HG03575 (cell line): ENCODE measurements around the gene ARHGAP1.

Source experiments
- ATAC-seq: cut with Tn5 transposase; IDR thresholded peaks from one replicate; pipeline ENCODE4 v1.9.1; 2021; ENCODE audit not compliant: unreplicated experiment, insufficient number of reproducible peaks, low FRiP score; ENCODE audit errors: extremely low read depth

ARHGAP1 gene

DNA sequence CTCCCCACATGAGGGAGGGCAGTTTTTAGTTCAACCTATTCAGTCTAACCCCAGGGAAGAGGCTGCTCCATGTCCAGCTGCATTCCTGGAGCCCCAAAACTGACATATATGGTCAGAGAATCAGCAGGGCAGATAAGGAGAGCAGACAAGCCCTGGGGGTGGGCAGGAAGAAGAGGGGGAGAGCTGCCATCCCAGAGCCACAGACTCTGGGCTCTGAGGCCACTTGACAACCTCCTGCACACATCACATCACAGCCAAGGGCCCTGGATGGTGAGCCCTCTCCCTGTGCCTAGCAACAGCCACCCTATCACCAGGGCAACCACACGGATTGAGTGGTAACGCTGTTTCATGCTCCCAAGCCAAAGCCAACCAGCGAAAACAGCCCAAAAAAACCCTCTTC, 3.1 kb downstream of the ARHGAP1 start:
- ATAC-seq = no peak

DNA sequence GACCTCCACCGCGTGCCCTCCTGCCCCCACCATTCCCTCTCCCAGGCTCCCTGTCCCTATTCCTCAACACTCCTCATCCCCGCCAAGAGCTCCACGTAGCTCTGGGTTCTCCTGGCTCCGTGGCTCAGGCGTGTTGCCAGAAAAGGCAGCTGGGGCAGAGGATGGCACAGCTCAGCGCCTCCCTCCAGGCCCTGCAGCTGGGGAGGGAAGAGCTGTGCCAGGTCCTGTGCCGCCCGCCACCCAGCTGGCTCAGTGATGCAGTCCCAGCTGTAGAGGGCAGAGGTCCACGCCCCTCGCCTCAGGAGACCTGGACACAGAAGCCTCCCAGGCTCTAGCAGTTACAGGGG, 4.2 kb downstream of the ARHGAP1 start:
- no peak for ATAC-seq

DNA sequence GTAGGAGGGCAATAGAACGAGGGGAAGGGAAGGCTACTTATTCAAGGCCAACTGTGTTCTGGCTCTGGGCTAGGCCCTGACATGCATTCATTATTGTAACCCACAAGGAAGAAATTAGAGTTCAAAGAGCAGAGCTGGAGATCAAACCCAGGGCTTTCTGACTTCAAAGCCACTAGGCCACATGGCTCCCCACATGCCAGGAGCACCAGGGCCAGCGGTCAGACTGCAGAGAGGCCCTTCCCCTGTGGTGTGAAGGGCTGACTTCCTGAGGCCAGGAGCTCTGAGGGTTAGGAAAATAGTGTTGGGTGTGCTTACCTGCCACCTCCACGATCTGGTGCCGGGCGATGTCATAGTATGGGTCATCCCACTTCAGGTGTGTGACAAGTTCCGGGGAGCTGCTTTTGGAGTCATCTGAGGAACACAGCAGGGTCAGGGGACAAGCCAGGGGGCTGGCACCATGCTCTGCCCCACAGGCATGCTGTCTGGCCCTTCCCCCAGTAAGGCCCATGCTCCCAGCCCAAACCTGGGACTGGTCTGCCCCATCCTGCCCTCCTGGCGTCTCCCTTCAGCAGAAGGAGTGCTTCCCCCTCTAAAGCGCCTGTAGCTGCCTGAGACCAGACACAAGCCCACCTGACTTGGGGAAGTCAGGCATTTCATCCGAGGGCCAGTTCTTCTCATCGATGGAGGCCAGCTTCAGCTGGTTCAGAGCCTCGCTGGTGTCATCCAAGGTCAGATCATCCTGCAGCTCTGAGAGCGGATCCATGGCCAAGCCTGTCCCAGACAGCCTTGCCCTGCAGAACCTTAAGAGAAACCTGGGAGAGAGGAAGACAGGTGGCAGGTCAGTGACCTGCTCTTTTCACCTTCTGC, 4.8 kb downstream of the ARHGAP1 start:
- ATAC-seq = no peak

DNA sequence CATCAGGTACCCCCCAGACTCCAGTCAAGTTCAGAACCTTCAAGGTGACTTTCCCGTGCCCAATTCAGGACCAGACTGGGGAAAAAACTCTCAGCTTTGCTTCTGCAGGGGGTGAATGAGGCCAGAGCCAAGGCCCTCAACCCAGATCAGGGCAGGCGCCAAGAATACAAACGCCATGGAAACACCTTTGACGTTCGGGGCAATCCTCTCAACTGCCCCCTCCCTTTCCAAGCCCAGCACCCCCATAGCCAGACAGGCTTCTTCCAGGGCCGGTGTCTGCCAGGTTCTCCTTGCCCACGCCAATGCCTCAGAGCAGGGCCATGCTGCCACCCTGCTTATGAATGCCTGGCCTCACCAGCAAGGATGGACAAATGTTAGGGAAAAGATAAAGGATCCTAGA, 5.8 kb downstream of the ARHGAP1 start:
- no peak for ATAC-seq

DNA sequence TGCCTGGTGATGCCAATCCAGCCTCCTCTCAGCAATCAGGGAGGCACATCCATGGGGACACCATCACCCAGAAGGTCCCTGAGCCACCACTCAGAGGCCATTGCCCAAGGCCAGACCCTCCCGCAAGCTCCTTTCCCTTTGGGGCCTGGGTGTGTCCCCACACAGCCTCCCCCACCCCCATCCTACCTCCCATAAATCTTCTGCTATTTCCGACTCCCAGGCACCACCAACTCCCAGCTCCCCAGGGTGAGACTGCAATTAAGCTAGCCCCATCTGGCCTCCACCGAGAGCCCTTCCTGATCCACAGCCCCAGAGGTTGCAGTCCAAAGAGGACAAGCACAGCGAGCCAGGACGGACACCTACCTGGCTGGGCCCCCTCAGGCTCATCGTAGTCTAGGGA, 6.3 kb downstream of the ARHGAP1 start:
- no peak for ATAC-seq

DNA sequence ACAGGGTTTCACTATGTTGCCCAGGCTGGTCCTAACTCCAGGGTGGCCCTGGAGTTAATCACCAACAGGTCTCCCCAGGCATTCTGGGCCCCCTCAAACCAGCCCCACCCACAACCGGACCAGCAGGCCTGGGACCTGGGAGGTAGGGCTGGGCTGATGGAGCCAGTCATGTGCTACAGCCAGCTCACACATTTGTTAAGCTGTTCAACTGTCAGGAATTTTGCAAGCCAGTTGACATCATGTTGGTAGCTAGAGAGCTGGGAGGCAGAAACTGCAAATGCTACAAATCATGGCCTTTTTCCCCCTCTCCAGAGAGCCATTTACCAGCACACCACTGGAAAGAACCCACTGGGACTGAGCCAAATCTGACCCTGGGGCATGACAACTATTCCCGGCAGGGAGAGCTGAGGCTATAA, 6.8 kb downstream of the ARHGAP1 start:
- no peak for ATAC-seq

DNA sequence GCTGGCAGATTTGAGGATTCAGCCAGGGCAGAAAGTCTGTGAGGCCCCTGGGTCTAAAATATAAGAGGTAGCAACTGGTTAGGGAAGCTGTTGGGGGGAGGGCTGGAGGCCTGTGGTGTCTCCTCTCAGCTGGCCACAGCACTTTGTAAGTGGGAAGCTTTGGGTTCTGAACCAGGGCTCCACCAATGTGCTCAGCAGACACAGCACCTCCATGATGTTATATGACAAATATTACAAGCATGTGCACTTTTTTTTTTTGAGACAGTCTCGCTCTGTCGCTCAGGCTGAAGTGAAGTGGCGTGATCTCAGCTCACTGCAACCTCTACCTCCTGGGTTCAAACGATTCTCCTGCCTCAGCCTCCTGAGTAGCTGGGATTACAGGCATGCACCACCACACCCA, 8.0 kb downstream of the ARHGAP1 start:
- no peak for ATAC-seq

DNA sequence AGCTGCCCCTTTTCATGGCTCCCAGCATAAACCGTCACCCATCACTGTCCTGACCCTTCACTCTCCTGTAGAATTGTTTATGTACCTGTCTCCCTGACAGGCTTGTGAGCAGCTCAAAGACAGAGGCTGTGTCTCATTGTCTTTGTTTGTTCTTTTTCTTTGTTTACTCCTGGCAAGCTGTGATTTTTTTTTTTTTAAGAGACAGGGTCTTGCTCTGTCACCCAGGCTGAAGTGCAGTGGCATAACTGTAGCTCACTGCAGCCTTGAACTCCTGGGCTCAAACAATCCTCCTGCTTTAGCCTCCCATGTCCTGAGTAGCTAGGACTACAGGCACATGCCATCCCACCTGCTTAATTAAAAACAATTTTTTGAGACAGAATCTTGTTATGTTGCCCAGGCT, 9.7 kb downstream of the ARHGAP1 start:
- ATAC-seq = no peak

DNA sequence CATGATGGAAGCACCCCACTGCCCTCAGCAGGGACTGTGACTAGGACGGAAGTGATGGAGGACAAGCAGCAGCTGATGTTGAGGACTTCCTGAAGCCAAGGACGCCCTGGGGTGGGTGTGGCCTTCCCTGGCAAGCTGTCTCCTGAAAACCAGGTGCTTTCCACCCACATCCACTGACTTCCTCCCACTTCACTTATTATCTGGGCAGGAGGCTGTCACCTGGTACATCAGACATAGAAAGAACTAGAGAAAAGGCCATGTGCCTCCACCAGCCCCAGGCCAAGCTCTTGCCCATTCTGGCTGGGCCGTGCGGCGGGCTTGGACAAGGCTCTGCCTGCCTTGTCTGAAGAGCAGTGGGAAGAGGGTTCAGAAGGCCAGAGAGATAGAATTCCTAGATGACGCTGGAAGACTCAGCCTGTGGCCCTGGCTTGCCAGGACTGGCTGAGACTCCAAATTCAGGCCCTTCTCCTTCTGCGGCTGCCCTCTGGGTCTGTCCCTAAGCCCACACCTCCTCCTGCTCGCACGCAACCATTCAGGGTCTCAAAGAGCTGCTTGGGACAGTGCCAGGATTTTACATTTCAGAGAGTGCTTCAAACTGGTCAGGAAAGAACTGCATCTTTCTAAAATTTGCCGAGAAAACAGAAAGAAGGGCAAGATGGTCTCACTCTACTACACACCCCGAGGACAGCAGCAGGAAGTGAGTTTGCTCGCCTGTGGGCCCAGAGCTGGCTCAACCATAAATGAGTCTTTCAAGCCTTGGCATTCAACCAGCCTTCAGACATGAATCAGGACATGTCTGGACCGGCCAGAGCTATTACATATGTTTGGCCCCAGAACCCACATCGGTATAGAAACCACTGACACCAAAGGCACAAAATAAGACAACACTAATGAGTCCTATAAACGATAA, 13.3 kb downstream of the ARHGAP1 start:
- no peak for ATAC-seq

DNA sequence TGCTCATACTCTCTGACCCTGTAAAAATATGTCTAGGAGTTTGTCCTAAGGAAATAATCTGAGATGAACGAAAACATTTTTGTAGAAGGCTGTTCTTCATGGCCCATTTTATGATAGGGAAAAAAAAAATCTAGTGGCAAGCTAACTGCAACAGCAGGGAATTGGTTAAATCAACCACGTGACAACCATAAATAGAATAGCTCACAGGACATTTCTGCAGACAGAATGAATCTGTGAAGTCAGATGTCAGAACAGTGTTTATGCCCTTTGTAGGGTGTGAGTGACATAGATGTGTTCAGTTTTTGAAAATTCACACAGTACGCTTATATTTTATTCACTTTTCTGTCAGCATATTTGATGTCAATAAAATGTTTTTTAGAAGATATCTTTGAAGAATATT, 16.1 kb downstream of the ARHGAP1 start:
- no peak for ATAC-seq

DNA sequence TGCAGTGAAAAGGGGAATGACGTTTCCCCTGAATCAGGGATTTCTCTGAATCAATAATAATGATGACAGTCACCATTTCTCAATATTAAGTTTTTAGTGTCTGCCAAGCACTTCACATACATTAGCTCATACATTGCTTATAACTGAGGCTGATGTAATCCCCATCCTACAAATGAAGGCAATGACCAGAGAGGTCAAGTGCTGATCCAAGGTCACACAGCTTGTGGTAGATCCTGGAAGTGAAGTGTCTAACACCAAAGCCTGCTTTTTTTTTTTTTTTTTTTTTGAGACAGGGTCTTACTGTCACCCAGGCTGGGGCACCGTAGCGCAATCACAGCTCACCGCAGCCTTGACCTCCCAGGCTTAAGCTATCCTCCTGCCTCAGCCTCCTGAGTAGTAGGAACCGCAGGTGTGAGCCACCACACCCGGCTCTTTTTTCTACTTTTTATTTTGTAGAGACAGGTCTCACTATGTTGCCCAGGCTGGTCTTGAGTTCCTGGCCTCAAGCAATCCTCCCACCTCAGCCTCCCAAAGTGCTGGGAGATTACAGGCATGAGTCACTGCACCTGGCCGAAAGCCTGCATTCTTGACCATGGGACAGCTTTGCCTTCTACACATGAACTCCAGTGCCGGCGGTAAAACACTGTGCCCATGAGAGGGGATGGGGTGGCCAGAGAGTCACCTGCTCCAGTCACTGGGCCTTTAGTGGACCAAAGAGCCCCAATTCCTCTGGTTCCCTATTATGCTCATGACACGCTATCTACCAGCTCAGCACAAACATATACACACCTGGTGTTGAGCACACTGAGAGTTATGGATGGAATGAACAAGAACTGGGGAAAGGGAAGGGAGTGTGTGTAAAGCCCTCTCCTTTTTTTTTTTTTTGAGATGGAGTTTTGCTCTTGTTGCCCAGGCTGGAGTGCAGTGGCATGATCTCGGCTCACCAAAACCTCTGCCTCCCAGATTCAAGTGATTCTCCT, 17.4 kb downstream of the ARHGAP1 start:
- ATAC-seq = no peak

DNA sequence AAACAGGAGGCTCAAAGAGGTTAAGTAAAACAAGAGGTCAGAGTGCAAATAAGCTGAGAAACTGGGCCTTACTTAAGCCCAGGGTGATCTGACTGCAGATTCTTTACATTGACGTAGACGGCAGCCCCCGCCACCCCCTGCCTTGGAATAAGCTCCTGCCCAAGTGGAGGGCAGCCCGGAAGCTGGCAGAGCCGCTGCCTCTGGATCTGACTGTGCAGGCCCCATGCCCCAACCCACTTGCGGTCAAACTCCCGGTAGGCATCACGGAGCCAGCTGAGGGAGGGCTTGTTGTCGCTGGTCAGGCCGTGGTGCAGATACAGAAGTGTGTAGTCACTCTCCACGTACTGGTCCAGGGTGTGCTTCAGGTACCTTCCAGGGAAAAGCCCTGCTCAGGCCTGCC, 18.6 kb downstream of the ARHGAP1 start:
- no peak for ATAC-seq

DNA sequence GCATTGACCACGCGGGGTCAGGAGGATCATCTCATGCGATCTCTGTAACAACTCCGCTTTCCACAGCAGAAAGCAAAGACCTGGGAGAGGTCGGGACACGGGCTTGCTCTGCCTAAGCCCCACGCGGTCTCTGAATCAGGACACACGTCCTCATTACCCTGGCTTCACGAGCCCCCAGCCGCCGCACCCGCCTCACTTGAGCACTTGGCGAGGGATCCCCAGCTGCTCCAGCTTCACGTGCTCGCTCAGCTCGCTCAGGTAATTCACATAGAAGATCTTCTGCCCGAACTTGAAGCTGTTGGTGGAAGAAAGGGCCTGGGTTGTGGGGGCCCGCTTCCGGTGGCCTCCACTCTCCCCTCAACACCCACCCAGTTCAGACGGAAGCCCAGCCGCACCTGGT, 19.6 kb downstream of the ARHGAP1 start:
- ATAC-seq = no peak

DNA sequence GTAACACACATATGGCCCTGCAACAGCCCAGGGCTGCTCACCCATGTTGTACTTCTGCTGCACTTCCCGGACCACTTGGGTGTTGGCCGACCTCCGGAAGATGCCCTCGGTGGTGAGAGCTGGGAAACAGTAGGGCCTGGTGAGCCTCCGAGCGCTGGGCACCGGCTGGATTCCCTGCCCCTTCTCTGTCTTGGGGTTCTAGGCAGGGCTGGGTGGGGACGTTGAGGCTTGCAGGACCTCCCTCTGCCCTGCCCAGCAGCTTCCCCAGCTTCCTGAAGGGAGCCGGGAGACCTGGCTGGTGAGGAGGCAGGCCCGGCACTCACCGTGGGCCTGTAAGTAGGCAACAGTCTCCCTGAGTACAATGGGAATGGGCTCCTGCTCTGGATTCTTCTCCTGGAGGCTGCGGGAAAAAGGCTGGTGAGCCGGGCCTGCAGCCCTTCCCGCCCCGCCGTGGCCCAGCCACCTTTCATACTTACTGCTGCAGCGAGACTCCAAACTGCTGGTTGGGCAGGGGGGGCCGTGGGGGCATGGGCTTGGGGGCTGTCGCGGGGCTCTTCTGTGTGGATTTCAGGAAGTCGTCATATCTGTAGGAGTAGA, 20.2 kb downstream of the ARHGAP1 start:
- no peak for ATAC-seq

DNA sequence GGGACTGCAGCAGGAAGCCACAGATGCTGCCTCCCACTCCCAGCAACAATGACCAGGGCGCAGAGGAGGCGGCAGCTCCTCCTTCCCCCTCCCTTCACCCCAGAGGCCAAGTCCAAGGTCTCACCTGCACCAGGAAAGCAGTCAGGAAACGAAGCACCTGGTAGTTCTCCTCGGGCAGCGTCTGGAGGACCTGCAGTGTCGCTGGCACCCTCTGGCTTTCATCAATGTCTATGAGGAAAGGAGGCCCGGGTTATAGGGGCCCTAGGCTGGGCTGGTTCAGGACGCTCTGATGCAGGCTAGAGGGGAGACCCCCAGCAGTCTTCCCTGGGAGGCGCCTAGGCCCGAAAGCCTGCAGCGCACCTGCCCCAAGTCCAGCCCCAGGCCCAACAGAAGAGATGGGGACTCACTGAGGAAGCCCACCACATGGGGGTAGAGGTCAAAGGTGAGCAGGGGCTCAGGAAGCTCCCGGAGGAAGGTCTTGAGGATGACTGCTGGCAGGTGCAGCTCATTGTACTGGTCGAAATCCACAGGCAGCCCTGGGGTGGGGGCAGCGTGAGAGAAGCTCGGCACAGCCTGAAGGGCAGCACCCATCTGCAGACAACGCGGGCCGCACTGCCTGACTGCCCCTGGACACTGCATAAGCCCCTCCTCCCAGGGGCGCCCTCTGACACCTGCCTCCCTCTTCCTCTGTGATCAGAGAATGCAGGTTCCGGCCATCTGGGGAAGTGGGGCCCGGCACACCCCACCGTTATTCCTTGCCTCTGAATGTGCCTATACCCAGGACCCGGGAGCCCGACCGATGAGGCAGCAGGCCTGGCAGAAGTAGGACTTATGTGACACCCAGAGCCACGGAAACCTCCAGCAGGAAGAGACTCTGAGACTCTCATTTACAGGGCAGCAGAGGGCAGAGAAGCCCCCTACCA, 20.9 kb downstream of the ARHGAP1 start:
- no peak for ATAC-seq

DNA sequence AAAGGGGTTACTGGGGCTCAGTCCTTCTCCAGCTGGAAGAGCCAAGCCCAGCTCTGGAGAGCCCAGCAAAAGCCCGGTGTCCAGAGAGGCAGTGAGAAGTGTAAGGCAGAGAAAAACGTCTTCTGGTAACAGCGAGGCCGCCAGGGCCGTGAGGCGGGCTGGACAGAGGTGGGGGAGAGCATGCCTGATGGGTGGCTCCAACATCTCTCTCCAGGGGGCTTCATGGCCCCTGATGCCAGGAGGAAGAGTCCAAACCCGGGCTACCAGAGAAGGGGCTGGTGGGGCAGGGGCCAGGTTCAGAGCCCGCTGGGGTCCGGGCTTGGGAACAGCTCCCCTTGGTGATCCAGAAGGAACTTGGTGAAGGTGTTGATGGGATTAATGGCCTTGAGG, 21.7 kb downstream of the ARHGAP1 start:
- ATAC-seq = no peak

DNA sequence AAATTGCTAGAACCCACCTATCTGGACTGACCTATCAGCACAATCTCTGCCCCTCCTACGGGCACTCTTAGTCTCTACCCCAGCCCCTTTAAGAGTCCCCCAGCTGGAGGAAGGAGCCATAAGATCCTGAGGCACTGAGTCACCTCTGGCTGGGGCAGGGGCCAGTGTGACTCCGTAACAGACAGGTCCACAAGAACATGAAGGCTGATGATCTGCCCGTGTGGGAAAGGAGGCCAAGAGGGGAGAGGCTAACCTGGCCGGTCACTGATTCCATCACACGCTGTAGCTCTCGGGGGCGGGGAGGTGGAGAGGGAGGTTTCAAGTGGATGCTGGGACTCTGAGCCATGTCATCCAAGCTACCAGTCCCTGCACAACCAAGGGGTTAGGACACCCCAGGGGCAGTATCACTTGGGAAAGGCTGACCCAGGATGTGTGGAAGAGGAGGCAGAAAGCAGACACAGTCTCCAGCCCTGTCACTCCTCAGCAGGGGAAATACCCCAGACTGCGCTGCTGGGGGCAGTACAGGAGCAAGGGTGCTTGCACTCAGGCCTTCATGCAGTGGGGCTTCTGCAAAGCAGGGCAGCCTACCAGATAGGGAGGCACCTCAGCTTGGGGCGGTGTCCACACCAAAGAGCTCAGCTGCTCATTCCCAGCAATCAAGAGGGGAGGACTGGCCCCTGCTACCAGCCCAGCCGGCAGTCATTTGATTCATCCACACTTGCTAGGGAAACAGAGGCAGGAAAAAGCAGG, 22.3 kb downstream of the ARHGAP1 start:
- no peak for ATAC-seq
